Keratinocyte (primary cell): ENCODE results near the gene KIRREL2. TPM values are rescaled to one million over a fixed set of nuclear protein-coding genes. Genes with fewer than 3 reads are reported as not detected.

Experiments
- DNase-seq: peaks from one replicate; pipeline ENCODE4 v3.0.0-alpha.2; 2011; ENCODE audit warnings: low read depth, missing footprints, low spot score
- FAIRE-seq: peaks from 2 replicates; lab custom pipeline; 2011; peaks lifted over from hg19 to GRCh38; lab: Jason Lieb, UNC
- H2AFZ ChIP-seq: 2 replicates; pipeline ENCODE4 v1.6.0; 2012; ENCODE audit warnings: low read length, control low read depth, inconsistent platforms; ENCODE audit not compliant: control insufficient read depth
- H3K27ac ChIP-seq: 2 replicates; pipeline ENCODE4 v1.5.1; 2011; ENCODE audit warnings: low read length; ENCODE audit not compliant: control insufficient read depth, insufficient read depth
- H3K27me3 ChIP-seq: 3 replicates; pipeline ENCODE4 v1.6.0; 2011; ENCODE audit warnings: low read length; ENCODE audit not compliant: control insufficient read depth, insufficient read depth; ENCODE audit errors: extremely low read depth
- H3K36me3 ChIP-seq, 2 experiments: 2 replicates in 1 of 2; 3 replicates in 1 of 2; pipeline ENCODE4 v1.5.1; 2011; ENCODE audit warnings: low read length in 2 of 2, mild to moderate bottlenecking in 1 of 2; ENCODE audit not compliant: control insufficient read depth in 2 of 2, insufficient read depth in 2 of 2; ENCODE audit errors: extremely low read depth in 1 of 2
- H3K4me1 ChIP-seq: 3 replicates; pipeline ENCODE4 v1.5.1; 2011; ENCODE audit warnings: low read length; ENCODE audit not compliant: control insufficient read depth, insufficient read depth; ENCODE audit errors: extremely low read depth
- H3K4me2 ChIP-seq: 3 replicates; pipeline ENCODE4 v1.6.0; 2011; ENCODE audit warnings: low read depth, low read length; ENCODE audit not compliant: control insufficient read depth, insufficient read depth; ENCODE audit errors: extremely low read depth
- H3K4me3 ChIP-seq, 3 experiments: fragments of 200-600 bp in 1 of 3; sonication (generic) in 1 of 3; 2 replicates in 2 of 3; 3 replicates in 1 of 3; pipeline ENCODE4 v1.5.1; 2011 to 2016; ENCODE audit warnings: low read length in 3 of 3, mild to moderate bottlenecking in 3 of 3, control low read depth in 2 of 3, inconsistent platforms in 1 of 3, low read depth in 1 of 3, mixed read lengths in 1 of 3, mixed run types in 1 of 3, moderate library complexity in 1 of 3; ENCODE audit not compliant: control insufficient read depth in 2 of 3, insufficient read depth in 2 of 3; ENCODE audit errors: extremely low read depth in 1 of 3
- H3K79me2 ChIP-seq: 2 replicates; pipeline ENCODE4 v1.6.0; 2012; ENCODE audit warnings: low read length; ENCODE audit not compliant: control insufficient read depth, insufficient read depth
- H3K9ac ChIP-seq: 3 replicates; pipeline ENCODE4 v1.6.0; 2011; ENCODE audit warnings: low read length; ENCODE audit not compliant: control insufficient read depth, insufficient read depth; ENCODE audit errors: extremely low read depth
- H3K9me1 ChIP-seq: 3 replicates; pipeline ENCODE4 v1.6.0; 2011; ENCODE audit warnings: low read length; ENCODE audit not compliant: control insufficient read depth, insufficient read depth; ENCODE audit errors: extremely low read depth
- H3K9me3 ChIP-seq: 2 replicates; pipeline ENCODE4 v1.5.1; 2012; ENCODE audit warnings: low read depth, low read length; ENCODE audit not compliant: control insufficient read depth
- H4K20me1 ChIP-seq: 3 replicates; pipeline ENCODE4 v1.6.0; 2011; ENCODE audit warnings: low read length; ENCODE audit not compliant: control insufficient read depth, insufficient read depth; ENCODE audit errors: extremely low read depth
- CTCF ChIP-seq, 3 experiments: IDR thresholded peaks in 1 of 3; conservative IDR thresholded peaks in 1 of 3; optimal IDR thresholded peaks in 1 of 3; 2 replicates in 2 of 3; 3 replicates in 1 of 3; pipeline versions ENCODE3 to v1.5.1; 2011; ENCODE audit warnings: low read length in 3 of 3, mild to moderate bottlenecking in 3 of 3, moderate library complexity in 2 of 3, control low read depth in 1 of 3, inconsistent platforms in 1 of 3; ENCODE audit not compliant: insufficient read depth in 2 of 3; ENCODE audit errors: extremely low read depth in 1 of 3
- EZH2 ChIP-seq: IDR thresholded peaks from one replicate; pipeline ENCODE4 v1.6.1; 2012; ENCODE audit warnings: inconsistent platforms, mild to moderate bottlenecking, low read length, moderate library complexity
- dilution Hi-C: fragments of 300-500 bp; cut with MboI; formaldehyde crosslinking; loops from one replicate; pipeline ENCODE4 v1.7.0; 2020; ENCODE audit warnings: low sequenced_read_pairs; ENCODE audit not compliant: extremely low pct_ligation_motif_present
- polyA plus RNA-seq, 5 experiments: library from polyadenylated mRNA; depleted of rRNA in 3 of 5; stranded (reverse) in 3 of 5; stranded (forward) in 1 of 5; unstranded in 1 of 5; fragments of >200 nt; gene quantifications; 1 replicate in 1 of 5; 2 replicates in 3 of 5; 3 replicates in 1 of 5; pipeline versions ENCODE4 v1.2.1 to v1.2.3, GENCODE V29; 2011 to 2012; ENCODE audit warnings: missing spikeins in 2 of 5, low read depth in 1 of 5, low replicate concordance in 1 of 5

KIRREL2 gene
- polyA plus RNA-seq, 1 donor (not counting 4 experiments of a cell fraction or from before 2014, with no cell fraction given), result not detected

DNA sequence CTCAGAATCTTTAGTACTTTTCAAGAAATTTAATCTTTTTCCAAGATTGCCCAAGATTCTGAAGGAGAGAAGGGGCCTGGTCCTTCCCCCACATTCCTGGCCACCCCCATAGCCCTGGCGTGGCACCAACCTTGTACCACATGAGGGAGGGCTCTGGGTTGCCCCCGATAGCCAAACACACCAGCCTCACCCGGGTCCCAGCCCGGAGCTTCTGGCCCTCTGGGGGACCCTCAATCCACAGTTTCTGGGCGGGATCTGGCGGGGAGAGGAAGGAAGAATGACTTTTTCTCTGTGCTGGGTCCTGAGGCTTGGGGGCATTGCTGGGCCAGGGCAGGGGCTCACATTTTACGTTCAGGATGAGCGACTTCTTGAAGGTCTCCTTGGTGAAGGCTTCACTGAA, 8.8 kb upstream of the KIRREL2 start:
- Histone ChIP-seq H3K27me3 (peaks cover 46% of the 10 kb centered on the region), H3K36me3 (no peaks in the 10 kb centered on the region), H4K20me1 (no peaks in the 10 kb centered on the region), H3K4me1 (peaks cover 3% of the 10 kb centered on the region), H3K4me2 (no peak overlapping the region), H3K79me2 (no peaks in the 10 kb centered on the region), H3K9ac (no peak overlapping the region), H3K9me3 (no peaks in the 10 kb centered on the region), H2AFZ (no peak overlapping the region), H3K27ac (no peak overlapping the region), H3K4me3 (no peak overlapping the region), H3K9me1 (no peaks in the 10 kb centered on the region)
- DNase-seq, result no peak
- TF ChIP-seq CTCF (optimal IDR thresholded peaks at IDR 0.05 in 1 of 3, IDR thresholded peaks at IDR 0.05 in 1 of 3, conservative IDR thresholded peaks at IDR 0.05 in 1 of 3; ENCODE audit: extremely low read depth in 1 of 3, insufficient read depth in 2 of 3, low read length in 3 of 3) (no peak), EZH2 (no peak)
- FAIRE-seq, result no peak
- dilution Hi-C loops, result no loop called here

GRCh38 chr19:35848486-35848885, 8.2 kb upstream of the KIRREL2 start:
- DNase-seq (no peak), FAIRE-seq (no peak)
- no peaks in the 10 kb centered on the region for H3K36me3 ChIP-seq
- H3K79me2 ChIP-seq, result no peaks in the 10 kb centered on the region
- H3K4me2 ChIP-seq, result no peak overlapping the region
- TF ChIP-seq CTCF (optimal IDR thresholded peaks at IDR 0.05 in 1 of 3, IDR thresholded peaks at IDR 0.05 in 1 of 3, conservative IDR thresholded peaks at IDR 0.05 in 1 of 3; ENCODE audit: extremely low read depth in 1 of 3, insufficient read depth in 2 of 3, low read length in 3 of 3), result no peak
- no peaks in the 10 kb centered on the region for H4K20me1 ChIP-seq
- peaks cover 3% of the 10 kb centered on the region for H3K4me1 ChIP-seq
- H3K9me3 ChIP-seq, result no peaks in the 10 kb centered on the region
- H3K9me1 ChIP-seq, result no peaks in the 10 kb centered on the region
- H3K27me3 ChIP-seq, result peaks cover 41% of the 10 kb centered on the region
- H3K9ac ChIP-seq, result no peak overlapping the region
- H3K4me3 ChIP-seq, result no peak overlapping the region
- H3K27ac ChIP-seq, result no peak overlapping the region
- no peak overlapping the region for H2AFZ ChIP-seq
- dilution Hi-C loops, result no loop called here
